Measurements from ENCODE around the gene P2RX1.

The P2RX1 gene

DNA sequence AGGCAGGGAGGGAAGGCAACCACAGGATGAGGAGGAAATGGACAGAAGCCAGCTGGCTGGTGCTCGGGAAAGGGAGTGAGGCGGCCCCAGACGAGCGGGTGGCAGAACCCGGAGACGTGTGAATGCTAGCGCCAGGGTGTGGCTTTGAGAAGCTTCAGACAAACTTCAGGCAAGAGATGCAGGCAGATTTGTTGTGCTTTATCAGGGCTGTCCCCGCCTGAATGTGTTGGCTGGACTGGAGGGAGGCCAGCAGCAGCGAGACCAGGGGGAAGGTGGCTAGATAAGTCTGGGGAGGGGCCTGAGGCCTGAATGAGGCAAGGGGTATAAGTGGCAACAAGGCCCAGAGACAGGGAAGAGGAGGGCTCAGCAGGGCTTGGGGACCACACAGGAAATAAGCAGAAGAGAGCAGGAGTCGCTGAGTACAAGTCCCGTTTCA, 45.4 kb downstream of the P2RX1 start:
- no peak overlapping the region for H3K27ac ChIP-seq
- TF ChIP-seq, protein P1, sequence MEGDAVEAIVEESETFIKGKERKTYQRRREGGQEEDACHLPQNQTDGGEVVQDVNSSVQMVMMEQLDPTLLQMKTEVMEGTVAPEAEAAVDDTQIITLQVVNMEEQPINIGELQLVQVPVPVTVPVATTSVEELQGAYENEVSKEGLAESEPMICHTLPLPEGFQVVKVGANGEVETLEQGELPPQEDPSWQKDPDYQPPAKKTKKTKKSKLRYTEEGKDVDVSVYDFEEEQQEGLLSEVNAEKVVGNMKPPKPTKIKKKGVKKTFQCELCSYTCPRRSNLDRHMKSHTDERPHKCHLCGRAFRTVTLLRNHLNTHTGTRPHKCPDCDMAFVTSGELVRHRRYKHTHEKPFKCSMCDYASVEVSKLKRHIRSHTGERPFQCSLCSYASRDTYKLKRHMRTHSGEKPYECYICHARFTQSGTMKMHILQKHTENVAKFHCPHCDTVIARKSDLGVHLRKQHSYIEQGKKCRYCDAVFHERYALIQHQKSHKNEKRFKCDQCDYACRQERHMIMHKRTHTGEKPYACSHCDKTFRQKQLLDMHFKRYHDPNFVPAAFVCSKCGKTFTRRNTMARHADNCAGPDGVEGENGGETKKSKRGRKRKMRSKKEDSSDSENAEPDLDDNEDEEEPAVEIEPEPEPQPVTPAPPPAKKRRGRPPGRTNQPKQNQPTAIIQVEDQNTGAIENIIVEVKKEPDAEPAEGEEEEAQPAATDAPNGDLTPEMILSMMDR (conservative IDR thresholded peaks at IDR 0.05), result no peak

DNA sequence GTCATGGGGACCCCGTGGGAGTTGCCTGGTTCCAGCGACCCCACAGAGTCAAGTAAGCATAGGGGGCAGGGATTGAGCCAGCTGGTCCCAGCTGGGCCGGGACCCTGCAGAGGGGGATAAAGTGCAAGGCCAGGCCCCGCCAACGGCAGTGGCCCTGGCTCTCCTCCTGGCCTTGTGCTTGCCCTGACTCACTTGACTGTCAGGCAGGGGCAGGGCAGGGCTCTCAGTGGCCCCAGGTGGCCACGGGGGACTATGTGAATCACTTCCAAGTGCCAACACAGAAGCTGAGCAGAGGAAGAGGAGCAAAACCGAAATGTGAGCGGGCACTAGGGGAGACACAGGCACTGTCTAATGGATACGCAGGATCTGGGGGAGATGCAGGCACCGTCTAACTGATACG, 48.7 kb downstream of the P2RX1 start:
- TF ChIP-seq, protein P1 (conservative IDR thresholded peaks at IDR 0.05), result no peak
- H3K27ac ChIP-seq, result no peak overlapping the region

DNA sequence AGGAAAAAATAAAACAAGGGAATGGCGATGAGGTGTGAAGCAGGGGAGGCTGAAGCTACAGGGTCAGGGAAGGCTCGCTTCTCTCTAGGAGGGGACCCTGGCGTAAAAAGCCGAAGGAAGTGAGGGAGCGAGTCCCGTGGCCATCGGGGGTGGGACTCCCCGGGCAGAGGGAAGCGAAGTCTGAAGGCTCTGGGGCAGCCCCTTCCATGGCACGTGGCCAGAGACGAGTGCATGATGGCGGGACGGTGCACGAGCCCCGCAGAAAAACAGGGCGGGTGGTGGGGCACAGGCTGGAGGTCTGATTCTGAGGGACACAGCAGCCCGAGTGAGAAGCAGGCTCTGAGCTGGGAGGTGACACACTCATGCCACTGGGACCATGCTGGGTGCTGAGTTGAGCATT, 49.2 kb downstream of the P2RX1 start:
- no peak overlapping the region for H3K27ac ChIP-seq
- TF ChIP-seq, protein P1 (conservative IDR thresholded peaks at IDR 0.05), result no peak

DNA sequence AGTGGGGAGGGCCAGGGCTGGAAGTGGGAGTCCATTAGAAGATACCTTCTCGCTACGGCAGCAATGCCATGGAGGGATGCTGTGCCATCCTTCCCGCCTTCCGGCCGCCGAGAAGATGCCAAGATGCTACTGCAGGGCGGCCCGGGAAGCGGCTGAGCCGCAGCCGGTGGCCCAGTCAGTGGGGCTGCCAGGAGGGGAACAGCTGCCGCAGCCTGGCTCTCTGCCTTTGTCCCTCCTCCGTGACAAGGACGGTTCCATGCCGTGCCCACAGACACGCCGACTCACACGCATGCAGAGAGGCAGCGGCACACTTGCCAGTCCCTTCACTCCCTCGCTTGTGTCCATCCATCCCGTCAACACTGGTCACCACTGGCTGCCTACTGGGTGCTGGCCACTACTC, 50.0 kb downstream of the P2RX1 start:
- TF ChIP-seq, protein P1 (conservative IDR thresholded peaks at IDR 0.05), result no peak
- no peak overlapping the region for H3K27ac ChIP-seq

DNA sequence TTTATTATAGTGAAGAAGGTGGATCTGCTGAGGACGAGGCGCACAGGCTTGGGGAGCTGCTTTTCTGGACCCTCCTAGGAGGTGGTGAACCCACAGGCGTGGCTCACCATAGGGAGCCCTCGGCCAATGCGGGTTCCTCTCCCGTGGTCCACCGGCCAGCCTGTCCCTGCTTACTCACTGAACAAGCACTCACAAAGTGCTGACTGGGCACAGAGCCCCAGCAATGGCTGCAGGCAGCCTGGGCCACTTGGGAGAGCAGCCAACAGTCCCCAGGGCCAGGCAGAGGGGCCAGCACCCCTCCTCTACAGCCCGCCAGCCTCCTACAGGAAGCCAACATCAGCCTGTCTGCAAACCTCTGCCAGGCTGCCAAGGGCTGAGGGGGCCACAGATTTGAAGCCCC, 51.1 kb downstream of the P2RX1 start:
- TF ChIP-seq, protein P1 (conservative IDR thresholded peaks at IDR 0.05), result no peak
- no peak overlapping the region for H3K27ac ChIP-seq

DNA sequence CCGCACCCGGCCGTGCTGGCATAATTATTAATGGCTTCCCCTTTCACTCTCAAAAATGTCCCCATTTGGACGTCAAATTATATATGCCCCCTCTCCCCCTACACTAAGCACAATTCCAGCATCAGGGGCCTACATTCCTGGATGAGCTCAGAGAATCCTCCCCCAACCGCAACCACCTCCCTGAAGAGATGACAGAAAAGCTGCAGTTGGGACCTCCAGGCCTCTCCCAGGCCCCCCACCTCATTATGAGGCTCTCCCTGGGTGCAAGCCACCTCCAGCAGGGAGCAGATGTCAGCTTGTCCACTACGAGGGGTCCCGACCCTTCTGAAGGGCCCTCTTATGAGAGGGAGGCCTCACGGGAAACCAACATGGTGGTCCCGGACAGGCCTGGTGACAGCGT, 51.7 kb downstream of the P2RX1 start:
- TF ChIP-seq, protein P1 (conservative IDR thresholded peaks at IDR 0.05), result no peak
- H3K27ac ChIP-seq, result no peak overlapping the region

DNA sequence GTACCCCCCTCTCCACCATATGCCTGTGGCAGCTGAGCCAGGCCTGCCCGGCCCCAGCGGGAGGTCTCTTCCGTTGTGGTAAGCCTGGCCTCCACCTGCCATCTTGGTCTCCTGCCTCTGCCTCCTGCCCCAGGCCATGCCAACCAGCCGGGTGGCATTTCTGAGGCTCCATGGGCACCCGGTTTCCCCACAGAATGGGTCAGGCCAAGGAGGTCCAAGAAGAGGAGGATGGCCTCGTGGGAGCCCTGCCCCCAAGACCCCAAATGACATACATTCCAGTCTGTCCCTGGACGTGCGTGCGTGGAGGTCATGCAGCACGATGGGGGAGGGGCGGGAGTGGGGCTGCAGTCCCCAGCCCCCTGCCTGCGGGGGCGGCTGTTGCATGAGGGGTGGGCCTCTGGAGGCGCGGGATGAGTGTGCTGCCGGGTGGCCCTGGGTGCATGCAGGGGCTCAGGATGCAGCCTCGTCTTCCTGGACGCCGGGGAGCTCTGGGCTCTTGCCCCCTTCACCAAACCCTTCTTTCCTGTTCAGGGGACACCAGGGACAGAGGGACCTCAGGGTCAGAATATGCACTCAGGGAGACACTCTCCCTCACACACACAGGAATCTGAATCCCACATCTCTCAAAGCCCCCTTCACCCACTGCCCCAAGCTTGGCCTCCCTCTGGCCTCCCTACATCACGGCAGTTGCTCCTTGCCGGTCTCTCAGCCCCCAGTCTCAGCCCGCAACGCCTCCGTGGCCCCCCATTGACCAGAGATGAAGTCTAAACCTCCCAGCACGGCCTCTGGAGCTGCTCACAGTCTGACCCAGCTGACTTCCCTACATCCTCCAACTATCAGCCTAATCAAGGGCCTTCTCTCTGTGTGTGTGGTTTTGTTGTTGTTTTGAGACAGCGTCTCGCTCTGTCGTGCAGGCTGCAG, 54.2 kb downstream of the P2RX1 start:
- TF ChIP-seq, protein P1 (conservative IDR thresholded peaks at IDR 0.05), result no peak
- H3K27ac ChIP-seq, result no peak overlapping the region

Measured in VCaP (cell line).